HG03280 (cell line): ENCODE results near the gene SEMA4C.

Experiments
- ATAC-seq: cut with Tn5 transposase; IDR thresholded peaks from one replicate; pipeline ENCODE4 v1.9.1; 2021; ENCODE audit warnings: mild to moderate bottlenecking, moderate library complexity; ENCODE audit not compliant: unreplicated experiment

SEMA4C gene

GRCh38 chr2:96882906-96883305 is 13.0 kb upstream of the SEMA4C start:
- ATAC-seq, result no peak

GRCh38 chr2:96882230-96882629 is 12.3 kb upstream of the SEMA4C start:
- ATAC-seq, result no peak

- ATAC-seq, result no peak
Observed at GRCh38 chr2:96881349-96882195, 11.7 kb upstream of the SEMA4C start.

GRCh38 chr2:96880891-96881273 is 11.0 kb upstream of the SEMA4C start:
- no peak for ATAC-seq

- ATAC-seq, result no peak
Observed at GRCh38 chr2:96879545-96880040, 9.7 kb upstream of the SEMA4C start.

GRCh38 chr2:96878796-96879544 is 9.1 kb upstream of the SEMA4C start:
- ATAC-seq, result no peak

GRCh38 chr2:96878171-96878570 is 8.3 kb upstream of the SEMA4C start:
- ATAC-seq, result no peak

- ATAC-seq, result no peak
Observed at GRCh38 chr2:96877631-96878092, 7.8 kb upstream of the SEMA4C start.

GRCh38 chr2:96877042-96877451 is 7.2 kb upstream of the SEMA4C start:
- ATAC-seq, result no peak

GRCh38 chr2:96876269-96877041 is 6.6 kb upstream of the SEMA4C start:
- ATAC-seq, result no peak

GRCh38 chr2:96875498-96876268 is 5.8 kb upstream of the SEMA4C start:
- no peak for ATAC-seq

GRCh38 chr2:96874198-96874831 is 4.4 kb upstream of the SEMA4C start:
- ATAC-seq, result no peak

- no peak for ATAC-seq
Observed at GRCh38 chr2:96873651-96874096, 3.8 kb upstream of the SEMA4C start.

GRCh38 chr2:96872591-96873349 is 2.9 kb upstream of the SEMA4C start:
- no peak for ATAC-seq

- no peak for ATAC-seq
Observed at GRCh38 chr2:96870626-96871255, 861 bp upstream of the SEMA4C start.

- ATAC-seq, result peak; percentile 6
Observed at GRCh38 chr2:96869281-96869821, 529 bp downstream of the SEMA4C start.

GRCh38 chr2:96868555-96869280 is 1.2 kb downstream of the SEMA4C start:
- peak; percentile 38 for ATAC-seq
